Keratinocyte (primary cell): ENCODE measurements around the gene TTC28. TPM values are rescaled to one million over a fixed set of nuclear protein-coding genes. Genes with fewer than 3 reads are reported as not detected.

Experiments
- DNase-seq: peaks from one replicate; pipeline ENCODE4 v3.0.0-alpha.2; 2011; ENCODE audit warnings: low read depth, missing footprints, low spot score
- FAIRE-seq: peaks from 2 replicates; lab custom pipeline; 2011; peaks lifted over from hg19 to GRCh38; lab: Jason Lieb, UNC
- H2AFZ ChIP-seq: 2 replicates; pipeline ENCODE4 v1.6.0; 2012; ENCODE audit warnings: low read length, control low read depth, inconsistent platforms; ENCODE audit not compliant: control insufficient read depth
- H3K27ac ChIP-seq: 2 replicates; pipeline ENCODE4 v1.5.1; 2011; ENCODE audit warnings: low read length; ENCODE audit not compliant: control insufficient read depth, insufficient read depth
- H3K27me3 ChIP-seq: 3 replicates; pipeline ENCODE4 v1.6.0; 2011; ENCODE audit warnings: low read length; ENCODE audit not compliant: control insufficient read depth, insufficient read depth; ENCODE audit errors: extremely low read depth
- H3K36me3 ChIP-seq, 2 experiments: 2 replicates in 1 of 2; 3 replicates in 1 of 2; pipeline ENCODE4 v1.5.1; 2011; ENCODE audit warnings: low read length in 2 of 2, mild to moderate bottlenecking in 1 of 2; ENCODE audit not compliant: control insufficient read depth in 2 of 2, insufficient read depth in 2 of 2; ENCODE audit errors: extremely low read depth in 1 of 2
- H3K4me1 ChIP-seq: 3 replicates; pipeline ENCODE4 v1.5.1; 2011; ENCODE audit warnings: low read length; ENCODE audit not compliant: control insufficient read depth, insufficient read depth; ENCODE audit errors: extremely low read depth
- H3K4me2 ChIP-seq: 3 replicates; pipeline ENCODE4 v1.6.0; 2011; ENCODE audit warnings: low read depth, low read length; ENCODE audit not compliant: control insufficient read depth, insufficient read depth; ENCODE audit errors: extremely low read depth
- H3K4me3 ChIP-seq, 3 experiments: fragments of 200-600 bp in 1 of 3; sonication (generic) in 1 of 3; 2 replicates in 2 of 3; 3 replicates in 1 of 3; pipeline ENCODE4 v1.5.1; 2011 to 2016; ENCODE audit warnings: low read length in 3 of 3, mild to moderate bottlenecking in 3 of 3, control low read depth in 2 of 3, inconsistent platforms in 1 of 3, low read depth in 1 of 3, mixed read lengths in 1 of 3, mixed run types in 1 of 3, moderate library complexity in 1 of 3; ENCODE audit not compliant: control insufficient read depth in 2 of 3, insufficient read depth in 2 of 3; ENCODE audit errors: extremely low read depth in 1 of 3
- H3K79me2 ChIP-seq: 2 replicates; pipeline ENCODE4 v1.6.0; 2012; ENCODE audit warnings: low read length; ENCODE audit not compliant: control insufficient read depth, insufficient read depth
- H3K9ac ChIP-seq: 3 replicates; pipeline ENCODE4 v1.6.0; 2011; ENCODE audit warnings: low read length; ENCODE audit not compliant: control insufficient read depth, insufficient read depth; ENCODE audit errors: extremely low read depth
- H3K9me1 ChIP-seq: 3 replicates; pipeline ENCODE4 v1.6.0; 2011; ENCODE audit warnings: low read length; ENCODE audit not compliant: control insufficient read depth, insufficient read depth; ENCODE audit errors: extremely low read depth
- H3K9me3 ChIP-seq: 2 replicates; pipeline ENCODE4 v1.5.1; 2012; ENCODE audit warnings: low read depth, low read length; ENCODE audit not compliant: control insufficient read depth
- H4K20me1 ChIP-seq: 3 replicates; pipeline ENCODE4 v1.6.0; 2011; ENCODE audit warnings: low read length; ENCODE audit not compliant: control insufficient read depth, insufficient read depth; ENCODE audit errors: extremely low read depth
- CTCF ChIP-seq, 3 experiments: IDR thresholded peaks in 1 of 3; conservative IDR thresholded peaks in 1 of 3; optimal IDR thresholded peaks in 1 of 3; 2 replicates in 2 of 3; 3 replicates in 1 of 3; pipeline versions ENCODE3 to v1.5.1; 2011; ENCODE audit warnings: low read length in 3 of 3, mild to moderate bottlenecking in 3 of 3, moderate library complexity in 2 of 3, control low read depth in 1 of 3, inconsistent platforms in 1 of 3; ENCODE audit not compliant: insufficient read depth in 2 of 3; ENCODE audit errors: extremely low read depth in 1 of 3
- EZH2 ChIP-seq: IDR thresholded peaks from one replicate; pipeline ENCODE4 v1.6.1; 2012; ENCODE audit warnings: inconsistent platforms, mild to moderate bottlenecking, low read length, moderate library complexity
- dilution Hi-C: fragments of 300-500 bp; cut with MboI; formaldehyde crosslinking; loops from one replicate; pipeline ENCODE4 v1.7.0; 2020; ENCODE audit warnings: low sequenced_read_pairs; ENCODE audit not compliant: extremely low pct_ligation_motif_present
- polyA plus RNA-seq, 5 experiments: library from polyadenylated mRNA; depleted of rRNA in 3 of 5; stranded (reverse) in 3 of 5; stranded (forward) in 1 of 5; unstranded in 1 of 5; fragments of >200 nt; gene quantifications; 1 replicate in 1 of 5; 2 replicates in 3 of 5; 3 replicates in 1 of 5; pipeline versions ENCODE4 v1.2.1 to v1.2.3, GENCODE V29; 2011 to 2012; ENCODE audit warnings: missing spikeins in 2 of 5, low read depth in 1 of 5, low replicate concordance in 1 of 5

Gene TTC28
- polyA plus RNA-seq, 1 donor (not counting 4 experiments of a cell fraction or from before 2014, with no cell fraction given), result 0.66 TPM

DNA sequence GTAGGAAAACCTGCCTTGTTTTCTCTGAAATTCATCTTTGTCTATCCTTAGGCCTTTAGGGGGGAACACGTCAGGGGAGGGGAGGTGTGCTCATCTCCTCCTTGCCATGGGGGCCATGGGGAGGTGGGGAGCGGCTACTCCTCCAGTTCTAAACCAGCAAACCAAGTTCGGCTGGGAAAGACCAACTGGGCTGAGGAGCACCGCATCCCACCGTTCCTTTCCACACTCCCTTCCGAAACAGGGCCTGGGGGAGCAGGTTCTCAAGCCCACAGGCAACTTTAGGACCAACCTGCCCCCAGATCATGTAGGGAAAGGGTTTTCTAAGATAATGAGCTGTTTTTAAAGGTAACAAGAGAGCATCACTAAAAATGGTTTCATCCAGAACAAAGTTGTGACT, 683.1 kb downstream of the TTC28 start:
- FAIRE-seq, result no peak
- H3K79me2 ChIP-seq, result no peaks in the 10 kb centered on the region
- TF ChIP-seq CTCF (optimal IDR thresholded peaks at IDR 0.05 in 1 of 3, IDR thresholded peaks at IDR 0.05 in 1 of 3, conservative IDR thresholded peaks at IDR 0.05 in 1 of 3; ENCODE audit: extremely low read depth in 1 of 3, insufficient read depth in 2 of 3, low read length in 3 of 3), result no peak
- no peak for TF ChIP-seq EZH2
- no peaks in the 10 kb centered on the region for H3K4me1 ChIP-seq
- no peaks in the 10 kb centered on the region for H3K9me3 ChIP-seq
- H3K4me2 ChIP-seq, result no peak overlapping the region
- no peak overlapping the region for H3K27ac ChIP-seq
- no peak for DNase-seq
- H3K4me3 ChIP-seq, result no peak overlapping the region
- peaks cover 3% of the 10 kb centered on the region for H4K20me1 ChIP-seq
- no peak overlapping the region for H2AFZ ChIP-seq
- H3K9ac ChIP-seq, result no peak overlapping the region
- no peaks in the 10 kb centered on the region for H3K9me1 ChIP-seq
- H3K36me3 ChIP-seq, result no peaks in the 10 kb centered on the region
- dilution Hi-C loops, result no loop called here
- no peaks in the 10 kb centered on the region for H3K27me3 ChIP-seq

- TF ChIP-seq CTCF (optimal IDR thresholded peaks at IDR 0.05 in 1 of 3, IDR thresholded peaks at IDR 0.05 in 1 of 3, conservative IDR thresholded peaks at IDR 0.05 in 1 of 3; ENCODE audit: extremely low read depth in 1 of 3, insufficient read depth in 2 of 3, low read length in 3 of 3), result no peak
- no peaks in the 10 kb centered on the region for H3K27me3 ChIP-seq
- dilution Hi-C loops, result no loop called here
- no peak for FAIRE-seq
- H2AFZ ChIP-seq, result no peak overlapping the region
- H3K9ac ChIP-seq, result no peak overlapping the region
- H3K79me2 ChIP-seq, result no peaks in the 10 kb centered on the region
- H4K20me1 ChIP-seq, result peaks cover 3% of the 10 kb centered on the region
- H3K4me2 ChIP-seq, result no peak overlapping the region
- no peaks in the 10 kb centered on the region for H3K36me3 ChIP-seq
- H3K4me3 ChIP-seq, result no peak overlapping the region
- no peak for DNase-seq
- H3K9me3 ChIP-seq, result no peaks in the 10 kb centered on the region
- H3K4me1 ChIP-seq, result no peaks in the 10 kb centered on the region
- H3K27ac ChIP-seq, result no peak overlapping the region
- H3K9me1 ChIP-seq, result no peaks in the 10 kb centered on the region
These were observed 683.7 kb downstream of the TTC28 start for GRCh38 chr22:27995801-27996528.
